COLO829 (cell line): Measurements from ENCODE around the gene SYCN.

ENCODE experiments used
- DNase-seq: peaks from one replicate; pipeline ENCODE4 v3.0.0; 2012; ENCODE audit warnings: low spot score

SYCN gene

GRCh38 chr19:39193803-39194202, 10.3 kb downstream of the SYCN start:
- no peak for DNase-seq

- DNase-seq = no peak
These were observed 11.2 kb downstream of the SYCN start for GRCh38 chr19:39192846-39193245.

- DNase-seq = no peak
These were observed 13.3 kb downstream of the SYCN start for GRCh38 chr19:39190768-39191167.

- DNase-seq = no peak
These were observed 15.1 kb downstream of the SYCN start for GRCh38 chr19:39188960-39189359.

GRCh38 chr19:39187552-39187943, 16.5 kb downstream of the SYCN start:
- no peak for DNase-seq

GRCh38 chr19:39186391-39186790, 17.7 kb downstream of the SYCN start:
- DNase-seq = no peak

- no peak for DNase-seq
These were observed 21.0 kb downstream of the SYCN start for GRCh38 chr19:39183104-39183503.

GRCh38 chr19:39182174-39182505, 21.9 kb downstream of the SYCN start:
- DNase-seq = no peak

GRCh38 chr19:39181500-39182173, 22.4 kb downstream of the SYCN start:
- DNase-seq = no peak

GRCh38 chr19:39180749-39181148, 23.3 kb downstream of the SYCN start:
- DNase-seq = no peak

GRCh38 chr19:39179754-39180153, 24.3 kb downstream of the SYCN start:
- no peak for DNase-seq

GRCh38 chr19:39178296-39179006, 25.6 kb downstream of the SYCN start:
- no peak for DNase-seq

GRCh38 chr19:39177736-39178135, 26.3 kb downstream of the SYCN start:
- DNase-seq = no peak

- DNase-seq = no peak
These were observed 26.9 kb downstream of the SYCN start for GRCh38 chr19:39177110-39177699.

- no peak for DNase-seq
These were observed 28.5 kb downstream of the SYCN start for GRCh38 chr19:39175564-39175963.

- DNase-seq = no peak
These were observed 29.2 kb downstream of the SYCN start for GRCh38 chr19:39174558-39175544.

GRCh38 chr19:39174142-39174541, 29.9 kb downstream of the SYCN start:
- DNase-seq = no peak

- no peak for DNase-seq
These were observed 30.5 kb downstream of the SYCN start for GRCh38 chr19:39173502-39173991.

GRCh38 chr19:39172700-39173501, 31.2 kb downstream of the SYCN start:
- no peak for DNase-seq

- DNase-seq = no peak
These were observed 32.3 kb downstream of the SYCN start for GRCh38 chr19:39171479-39172465.
